PC-3 (cell line): ENCODE results near the gene AJAP1. TPM values are rescaled to one million over a fixed set of nuclear protein-coding genes. Genes with fewer than 3 reads are reported as not detected.
"Not testable (repeated sequence)": the region's sequence is repeated elsewhere in the genome, so short reads cannot be mapped to it uniquely, and the experiment has no call there.

Experiments
- ATAC-seq: fragments of 200-7000 bp; cut with Tn5 transposase; 2 replicates; pipeline ENCODE4 v1.9.1; 2020; ENCODE audit warnings: mild to moderate bottlenecking, moderate library complexity
- BruUV-seq: library from RNA; stranded (reverse); fragments of 400-500 nt; replicated peaks from 2 replicates; lab custom pipeline; 2021; lab: Mats Ljungman, UMichigan
- CTCF ChIA-PET: fragments of 300-600 bp; sonication (Branson Sonifier 250); formaldehyde crosslinking; loops from one replicate; lab custom pipeline; 2022; ENCODE audit warnings: antibody characterized with exemption; lab: Charles Lee
- POLR2A ChIA-PET: fragments of 300-600 bp; sonication (Branson Sonifier 250); formaldehyde crosslinking; loops from one replicate; lab custom pipeline; 2022; ENCODE audit warnings: antibody characterized with exemption; ENCODE audit not compliant: unreplicated experiment; lab: Charles Lee
- DNase-seq: peaks from one replicate; pipeline ENCODE4 v3.0.0-alpha.2; 2015
- H2AFZ ChIP-seq: fragments of 300-600 bp; sonication (generic); 2 replicates; pipeline ENCODE4 v1.6.0; 2016; ENCODE audit warnings: antibody characterized with exemption, low read length
- H3F3A ChIP-seq: fragments of 300-600 bp; sonication (generic); one replicate; pipeline ENCODE4 v1.6.0; 2017; ENCODE audit warnings: antibody characterized with exemption, low read length, control low read depth, mild to moderate bottlenecking; ENCODE audit not compliant: unreplicated experiment
- H3K27ac ChIP-seq: fragments of 300-600 bp; sonication (generic); 2 replicates; pipeline ENCODE4 v1.5.1; 2016; ENCODE audit warnings: mild to moderate bottlenecking, low read length
- H3K27me3 ChIP-seq: fragments of 300-600 bp; sonication (generic); 2 replicates; pipeline ENCODE4 v1.6.1; 2016; ENCODE audit warnings: low read length, mixed read lengths
- H3K36me3 ChIP-seq: fragments of 300-600 bp; sonication (generic); 2 replicates; pipeline ENCODE4 v1.6.1; 2016; ENCODE audit warnings: low read depth, mixed run types, low read length, mixed read lengths
- H3K4me1 ChIP-seq: fragments of 300-600 bp; sonication (generic); 2 replicates; pipeline ENCODE4 v1.5.1; 2016; ENCODE audit warnings: low read length; ENCODE audit not compliant: insufficient read depth
- H3K4me2 ChIP-seq: fragments of 300-600 bp; sonication (generic); 2 replicates; pipeline ENCODE4 v1.6.0; 2016; ENCODE audit warnings: low read length
- H3K4me3 ChIP-seq: fragments of 300-600 bp; sonication (generic); 2 replicates; pipeline ENCODE4 v1.5.1; 2016; ENCODE audit warnings: mild to moderate bottlenecking, low read length, mixed read lengths
- H3K79me2 ChIP-seq: fragments of 300-600 bp; sonication (generic); 2 replicates; pipeline ENCODE4 v1.6.1; 2017; ENCODE audit warnings: low read length, mixed read lengths
- H3K9ac ChIP-seq: fragments of 300-600 bp; sonication (generic); 2 replicates; pipeline ENCODE4 v1.6.0; 2016; ENCODE audit warnings: mild to moderate bottlenecking, low read length
- H3K9me2 ChIP-seq: fragments of 300-600 bp; sonication (generic); replicated peaks from 2 replicates; pipeline ENCODE4 v1.6.1; 2016; ENCODE audit warnings: mixed run types, low read length, mixed read lengths
- H3K9me3 ChIP-seq: fragments of 300-600 bp; sonication (generic); 2 replicates; pipeline ENCODE4 v1.6.1; 2016; ENCODE audit warnings: low read length, mixed read lengths
- H4K20me1 ChIP-seq: fragments of 300-600 bp; sonication (generic); 2 replicates; pipeline ENCODE4 v1.6.1; 2016; ENCODE audit warnings: low read length, mixed read lengths
- EZH2 ChIP-seq: fragments of 300-600 bp; sonication (generic); IDR thresholded peaks from one replicate; pipeline ENCODE4 v1.6.1; 2017; ENCODE audit warnings: antibody characterized with exemption, mild to moderate bottlenecking, low read length; ENCODE audit not compliant: unreplicated experiment
- EZH2phosphoT487 ChIP-seq: fragments of 300-600 bp; sonication (generic); IDR thresholded peaks from 2 replicates; pipeline ENCODE4 v1.6.1; 2018; ENCODE audit warnings: mild to moderate bottlenecking, antibody characterized with exemption, low read length, borderline replicate concordance
- intact Hi-C: fragments of 100-400 bp; cut with micrococcal nuclease; formaldehyde crosslinking; loops from 2 replicates; pipeline ENCODE4 v1.9.0; 2023
- total RNA-seq: library from RNA; depleted of rRNA; stranded (reverse); fragments of >200 nt; gene quantifications from 2 replicates; pipeline ENCODE4 v1.2.3, GENCODE V29; 2014
- TF ChIP-seq, protein P1 (sequence below): fragments of 300-600 bp; sonication (generic); conservative IDR thresholded peaks from 2 replicates; pipeline ENCODE4 v1.5.1; 2017; ENCODE audit warnings: antibody characterized with exemption, low read depth, mild to moderate bottlenecking, low read length

The AJAP1 gene
- total RNA-seq, 1 experiment from 2014 or later = not detected

DNA sequence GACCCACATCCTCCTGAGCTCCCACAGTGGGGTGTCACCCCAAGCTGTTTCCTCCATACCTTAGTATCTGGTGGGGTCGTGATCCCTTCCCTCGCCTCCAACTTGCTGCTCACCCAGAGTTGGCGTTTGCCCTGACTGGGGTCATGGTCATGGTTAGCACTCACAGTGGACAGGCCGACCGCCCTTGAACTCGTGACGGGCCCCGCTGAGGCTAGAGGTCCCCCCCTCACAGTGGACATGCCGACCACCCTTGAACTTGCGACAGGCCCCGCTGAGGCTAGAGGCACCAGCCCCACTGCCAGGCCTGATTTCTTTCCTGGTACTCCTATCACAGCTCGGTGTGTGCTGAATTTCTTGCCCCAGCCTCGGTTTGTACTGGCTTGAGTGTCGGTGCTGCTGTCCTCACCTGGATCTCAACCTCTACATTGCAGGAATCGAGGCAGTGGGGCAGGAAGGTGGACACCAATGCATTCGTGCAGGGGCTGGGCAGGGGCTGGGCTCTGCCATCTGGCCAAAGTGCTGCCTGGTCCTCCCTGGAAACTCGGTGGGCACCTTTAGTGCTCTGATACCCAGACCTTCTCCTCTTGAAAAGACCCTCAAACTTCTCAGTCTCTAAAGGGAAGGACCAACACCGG lies 37.5 kb upstream of the AJAP1 start:
- Histone ChIP-seq H3K36me3 (no peaks in the 10 kb centered on the region), H2AFZ (no peak overlapping the region), H3F3A (no peaks in the 10 kb centered on the region), H3K4me1 (no peaks in the 10 kb centered on the region), H3K4me2 (no peak overlapping the region), H3K9ac (no peak overlapping the region), H3K4me3 (no peak overlapping the region), H3K9me3 (no peaks in the 10 kb centered on the region), H3K9me2 (no peaks in the 10 kb centered on the region), H3K27ac (no peak overlapping the region), H3K79me2 (no peaks in the 10 kb centered on the region), H3K27me3 (peaks cover 38% of the 10 kb centered on the region), H4K20me1 (no peaks in the 10 kb centered on the region)
- ChIA-PET CTCF (no interaction called here), POLR2A (no interaction called here)
- DNase-seq (no peak), ATAC-seq (no peak)
- BruUV-seq = no TSS peak
- TF ChIP-seq EZH2phosphoT487 (no peak), EZH2 (no peak)
- TF ChIP-seq, protein P1, sequence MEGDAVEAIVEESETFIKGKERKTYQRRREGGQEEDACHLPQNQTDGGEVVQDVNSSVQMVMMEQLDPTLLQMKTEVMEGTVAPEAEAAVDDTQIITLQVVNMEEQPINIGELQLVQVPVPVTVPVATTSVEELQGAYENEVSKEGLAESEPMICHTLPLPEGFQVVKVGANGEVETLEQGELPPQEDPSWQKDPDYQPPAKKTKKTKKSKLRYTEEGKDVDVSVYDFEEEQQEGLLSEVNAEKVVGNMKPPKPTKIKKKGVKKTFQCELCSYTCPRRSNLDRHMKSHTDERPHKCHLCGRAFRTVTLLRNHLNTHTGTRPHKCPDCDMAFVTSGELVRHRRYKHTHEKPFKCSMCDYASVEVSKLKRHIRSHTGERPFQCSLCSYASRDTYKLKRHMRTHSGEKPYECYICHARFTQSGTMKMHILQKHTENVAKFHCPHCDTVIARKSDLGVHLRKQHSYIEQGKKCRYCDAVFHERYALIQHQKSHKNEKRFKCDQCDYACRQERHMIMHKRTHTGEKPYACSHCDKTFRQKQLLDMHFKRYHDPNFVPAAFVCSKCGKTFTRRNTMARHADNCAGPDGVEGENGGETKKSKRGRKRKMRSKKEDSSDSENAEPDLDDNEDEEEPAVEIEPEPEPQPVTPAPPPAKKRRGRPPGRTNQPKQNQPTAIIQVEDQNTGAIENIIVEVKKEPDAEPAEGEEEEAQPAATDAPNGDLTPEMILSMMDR = no peak
- intact Hi-C loops = no loop called here

DNA sequence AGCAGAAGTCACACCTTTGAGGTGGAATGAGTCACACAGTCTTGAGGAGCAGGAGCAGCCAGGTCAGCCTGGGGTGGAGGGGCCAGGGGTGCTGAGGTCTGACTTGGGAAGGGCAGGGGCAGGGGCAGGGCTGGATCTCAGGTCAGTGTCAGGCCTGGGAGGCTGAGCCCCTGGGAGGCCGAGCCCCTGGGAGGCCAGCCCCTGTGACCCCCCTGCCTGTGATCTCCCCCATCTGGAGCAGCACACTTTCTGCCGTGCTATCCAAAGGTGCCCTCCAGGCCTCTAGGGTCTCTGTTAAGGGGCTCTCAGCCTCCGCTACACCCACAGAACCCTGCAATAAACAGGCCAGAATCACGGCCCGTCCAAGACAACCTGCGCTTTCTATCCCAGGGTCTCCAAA lies 36.9 kb upstream of the AJAP1 start:
- no peaks in the 10 kb centered on the region for H3K9me3 ChIP-seq
- no TSS peak for BruUV-seq
- no peak overlapping the region for H3K9ac ChIP-seq
- H3K4me2 ChIP-seq = no peak overlapping the region
- ChIA-PET CTCF (no interaction called here), POLR2A (no interaction called here)
- H3F3A ChIP-seq = no peaks in the 10 kb centered on the region
- no peaks in the 10 kb centered on the region for H4K20me1 ChIP-seq
- no peak for ATAC-seq
- intact Hi-C loops = no loop called here
- TF ChIP-seq, protein P1 = no peak
- TF ChIP-seq EZH2phosphoT487 = no peak
- TF ChIP-seq EZH2 = no peak
- no peaks in the 10 kb centered on the region for H3K79me2 ChIP-seq
- no peak overlapping the region for H2AFZ ChIP-seq
- no peak for DNase-seq
- no peaks in the 10 kb centered on the region for H3K36me3 ChIP-seq
- no peaks in the 10 kb centered on the region for H3K4me1 ChIP-seq
- no peak overlapping the region for H3K27ac ChIP-seq
- no peak overlapping the region for H3K4me3 ChIP-seq
- H3K27me3 ChIP-seq = peaks cover 38% of the 10 kb centered on the region
- H3K9me2 ChIP-seq = no peaks in the 10 kb centered on the region

DNA sequence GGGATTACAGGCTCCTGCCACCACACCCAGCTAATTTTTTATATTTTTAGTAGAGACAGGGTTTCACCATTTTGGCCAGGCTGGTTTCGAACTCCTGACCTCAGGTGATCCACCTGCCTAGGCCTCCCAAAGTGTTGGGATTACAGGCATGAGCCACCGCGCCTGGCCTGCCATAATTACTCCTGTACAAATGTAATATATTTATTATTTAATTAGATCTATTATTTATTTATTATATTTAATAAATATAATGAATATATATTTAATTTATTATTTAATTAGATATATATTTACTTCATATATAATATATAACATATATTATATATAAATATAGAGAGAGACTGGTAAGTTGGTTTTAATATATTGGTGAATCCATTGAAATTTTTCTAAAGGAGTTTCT lies 35.6 kb upstream of the AJAP1 start:
- H3K9me3 ChIP-seq, intact Hi-C loops, H3K4me1 ChIP-seq, H2AFZ ChIP-seq, H3K4me2 ChIP-seq, H3K9me2 ChIP-seq, H3K36me3 ChIP-seq, H3K79me2 ChIP-seq, DNase-seq, H3K9ac ChIP-seq, H3K27ac ChIP-seq, H4K20me1 ChIP-seq, H3K4me3 ChIP-seq, CTCF ChIA-PET, BruUV-seq, ATAC-seq, H3F3A ChIP-seq: not testable (repeated sequence)
- H3K27me3 ChIP-seq = peaks cover 38% of the 10 kb centered on the region
- POLR2A ChIA-PET = interaction anchor here (0.6 kb wide), 1 partner anchor 223 kb away, joined by 11 read pairs; no protein-coding TSS in a partner anchor
